GM23248 (cell line): ENCODE data around the gene SLC44A3. TPM values are rescaled to one million over a fixed set of nuclear protein-coding genes. Genes with fewer than 3 reads are reported as not detected.

Source experiments
- DNase-seq: peaks from one replicate; pipeline ENCODE4 v3.0.0-alpha.2; 2015
- H2AFZ ChIP-seq: fragments of 200-600 bp; sonication (generic); 2 replicates; pipeline ENCODE4 v1.6.1; 2016; ENCODE audit warnings: antibody characterized with exemption
- H3F3A ChIP-seq: fragments of 200-600 bp; sonication (generic); 2 replicates; pipeline ENCODE4 v1.6.1; 2016; ENCODE audit warnings: mild to moderate bottlenecking, antibody characterized with exemption, mixed run types; ENCODE audit not compliant: insufficient read depth
- H3K27ac ChIP-seq: fragments of 200-600 bp; sonication (generic); 2 replicates; pipeline ENCODE4 v1.5.1; 2016; ENCODE audit warnings: mild to moderate bottlenecking
- H3K27me3 ChIP-seq: fragments of 200-600 bp; sonication (generic); replicated peaks from 2 replicates; pipeline ENCODE4 v1.6.1; 2016; ENCODE audit warnings: mild to moderate bottlenecking; ENCODE audit not compliant: insufficient read depth
- H3K36me3 ChIP-seq: fragments of 200-600 bp; sonication (generic); 2 replicates; pipeline ENCODE4 v1.6.1; 2016; ENCODE audit warnings: low read depth, mild to moderate bottlenecking
- H3K4me1 ChIP-seq: fragments of 200-600 bp; sonication (generic); 2 replicates; pipeline ENCODE4 v1.6.1; 2016; ENCODE audit warnings: mild to moderate bottlenecking; ENCODE audit not compliant: insufficient read depth
- H3K4me2 ChIP-seq: fragments of 200-600 bp; sonication (generic); one replicate; pipeline ENCODE4 v1.6.1; 2016; ENCODE audit warnings: mild to moderate bottlenecking; ENCODE audit not compliant: unreplicated experiment
- H3K4me3 ChIP-seq: fragments of 200-600 bp; sonication (generic); 2 replicates; pipeline ENCODE4 v1.5.1; 2016; ENCODE audit warnings: mild to moderate bottlenecking
- H3K79me2 ChIP-seq: fragments of 200-600 bp; sonication (generic); 2 replicates; pipeline ENCODE4 v1.6.1; 2016; ENCODE audit warnings: mild to moderate bottlenecking; ENCODE audit not compliant: insufficient read depth
- H3K9ac ChIP-seq: fragments of 200-600 bp; sonication (generic); 2 replicates; pipeline ENCODE4 v1.6.1; 2016; ENCODE audit warnings: mild to moderate bottlenecking
- H3K9me2 ChIP-seq: fragments of 200-600 bp; sonication (generic); 2 replicates; pipeline ENCODE4 v1.6.1; 2016; ENCODE audit warnings: mixed run types, mild to moderate bottlenecking, moderate library complexity; ENCODE audit not compliant: insufficient read depth
- H3K9me3 ChIP-seq: fragments of 200-600 bp; sonication (generic); one replicate; pipeline ENCODE4 v1.6.1; 2017; ENCODE audit warnings: low read depth
- H4K20me1 ChIP-seq: fragments of 200-600 bp; sonication (generic); 2 replicates; pipeline ENCODE4 v1.6.0; 2016; ENCODE audit not compliant: insufficient read depth
- EZH2 ChIP-seq: fragments of 200-600 bp; sonication (generic); IDR thresholded peaks from 2 replicates; pipeline ENCODE4 v1.6.1; 2018; ENCODE audit warnings: antibody characterized with exemption, mild to moderate bottlenecking; ENCODE audit not compliant: insufficient read depth, poor library complexity, severe bottlenecking
- EZH2phosphoT487 ChIP-seq: fragments of 200-600 bp; sonication (generic); IDR thresholded peaks from 2 replicates; pipeline ENCODE4 v1.6.1; 2018; ENCODE audit warnings: antibody characterized with exemption, moderate library complexity, mild to moderate bottlenecking, low read depth; ENCODE audit not compliant: insufficient read depth
- WGBS, 2 experiments: methylation state at CpG; one replicate each; pipeline ENCODE4 v1.1.6; 2015 to 2017; ENCODE audit warnings: low lambda C conversion rate in 2 of 2, low coverage in 1 of 2; ENCODE audit errors: missing lambda C conversion rate in 2 of 2; 5-methylcytosine and 5-hydroxymethylcytosine counted together
- in situ Hi-C: fragments of 300-500 bp; cut with MboI; formaldehyde crosslinking; loops from 2 replicates; pipeline ENCODE4 v1.15.0; 2020
- polyA plus RNA-seq: library from polyadenylated mRNA; unstranded; fragments of >200 nt; fragmentation: Nextera tagmentation; extraction: Ambion mirVana; gene quantifications from 2 replicates; pipeline ENCODE4 v1.2.1, GENCODE V29; 2016
- total RNA-seq: library from RNA; depleted of rRNA; stranded (reverse); fragments of >200 nt; shearing (Covaris generic); gene quantifications from 2 replicates; pipeline ENCODE4 v1.2.3, GENCODE V29; 2014

Gene SLC44A3
- total and polyA plus RNA-seq, 2 experiments from 2014 or later, result 1.6 to 2.0 TPM

- Histone ChIP-seq H3K4me1 (peaks cover 34% of the 10 kb centered on the region), H3K9ac (peak overlapping the region; percentile 89), H3K36me3 (no peaks in the 10 kb centered on the region), H3K9me2 (no peaks in the 10 kb centered on the region), H4K20me1 (no peaks in the 10 kb centered on the region), H3K27me3 (no peaks in the 10 kb centered on the region), H3F3A (peaks cover 56% of the 10 kb centered on the region), H3K4me2 (peak overlapping the region; percentile 90), H2AFZ (peak overlapping the region; percentile 80), H3K4me3 (peak overlapping the region; percentile 95), H3K79me2 (peaks cover 50% of the 10 kb centered on the region), H3K27ac (peak overlapping the region; percentile 82), H3K9me3 (no peaks in the 10 kb centered on the region)
- DNase-seq, result peak; percentile 80
- in situ Hi-C loops, result no loop called here
- 1 to 2% methylated on average over 48 to 59 of the region's 78 CpGs for WGBS, 2 experiments
- TF ChIP-seq EZH2, result no peak
- no peak for TF ChIP-seq EZH2phosphoT487
Measured at GRCh38 chr1:94926126-94926914, 106.2 kb downstream of the SLC44A3 start.

DNA sequence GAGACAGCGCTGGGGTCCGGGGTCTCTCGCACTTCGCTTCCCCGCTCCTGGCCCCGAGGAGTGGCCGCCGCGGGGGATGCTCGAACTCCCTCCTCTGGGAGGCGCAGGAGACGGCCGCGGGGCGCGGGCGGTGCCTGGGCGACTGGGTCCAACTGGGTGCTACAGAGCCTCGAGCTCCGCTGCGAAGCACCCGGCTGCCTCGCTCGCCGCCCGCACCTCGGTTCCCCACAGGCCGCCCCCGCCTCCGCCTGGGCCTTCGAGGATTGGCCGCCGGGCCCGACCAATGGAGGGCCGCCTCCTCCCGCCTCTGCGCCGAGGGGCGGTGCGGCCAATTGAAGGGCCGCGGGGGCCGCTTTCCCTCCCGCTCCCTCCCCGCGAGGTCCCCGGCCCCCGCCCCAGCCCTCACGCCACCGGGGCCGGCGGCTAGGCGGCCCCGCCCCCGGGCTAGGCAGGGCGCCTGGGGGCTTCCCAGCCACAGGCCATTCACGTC is 106.8 kb downstream of the SLC44A3 start, which contains the start of gene CNN3:
Gene CNN3, minus strand, starts transcription at position 196 of the 490 bp plus-strand sequence. CDS start 216 bp downstream, outside the sequence.
- peak within 1 kb of the TSS; percentile 90 for H3K4me2 ChIP-seq
- peak; percentile 97 for DNase-seq
- H3K9ac ChIP-seq, result peak within 1 kb of the TSS; percentile 89
- H3K9me3 ChIP-seq, result no peaks in the 10 kb centered on the region
- peaks cover 52% of the 10 kb centered on the region for H3F3A ChIP-seq
- H3K4me3 ChIP-seq, result peak within 1 kb of the TSS; percentile 95
- peaks cover 27% of the 10 kb centered on the region for H3K4me1 ChIP-seq
- H3K27ac ChIP-seq, result peak within 1 kb of the TSS; percentile 82
- TF ChIP-seq EZH2 (no peak), EZH2phosphoT487 (no peak)
- WGBS, 2 experiments, result 1 to 4% methylated on average over 14 to 37 of the region's 57 CpGs
- H4K20me1 ChIP-seq, result no peaks in the 10 kb centered on the region
- no peaks in the 10 kb centered on the region for H3K27me3 ChIP-seq
- peak within 1 kb of the TSS; percentile 80 for H2AFZ ChIP-seq
- no peaks in the 10 kb centered on the region for H3K9me2 ChIP-seq
- peaks cover 43% of the 10 kb centered on the region for H3K79me2 ChIP-seq
- no peaks in the 10 kb centered on the region for H3K36me3 ChIP-seq
- in situ Hi-C loops, result no loop called here

DNA sequence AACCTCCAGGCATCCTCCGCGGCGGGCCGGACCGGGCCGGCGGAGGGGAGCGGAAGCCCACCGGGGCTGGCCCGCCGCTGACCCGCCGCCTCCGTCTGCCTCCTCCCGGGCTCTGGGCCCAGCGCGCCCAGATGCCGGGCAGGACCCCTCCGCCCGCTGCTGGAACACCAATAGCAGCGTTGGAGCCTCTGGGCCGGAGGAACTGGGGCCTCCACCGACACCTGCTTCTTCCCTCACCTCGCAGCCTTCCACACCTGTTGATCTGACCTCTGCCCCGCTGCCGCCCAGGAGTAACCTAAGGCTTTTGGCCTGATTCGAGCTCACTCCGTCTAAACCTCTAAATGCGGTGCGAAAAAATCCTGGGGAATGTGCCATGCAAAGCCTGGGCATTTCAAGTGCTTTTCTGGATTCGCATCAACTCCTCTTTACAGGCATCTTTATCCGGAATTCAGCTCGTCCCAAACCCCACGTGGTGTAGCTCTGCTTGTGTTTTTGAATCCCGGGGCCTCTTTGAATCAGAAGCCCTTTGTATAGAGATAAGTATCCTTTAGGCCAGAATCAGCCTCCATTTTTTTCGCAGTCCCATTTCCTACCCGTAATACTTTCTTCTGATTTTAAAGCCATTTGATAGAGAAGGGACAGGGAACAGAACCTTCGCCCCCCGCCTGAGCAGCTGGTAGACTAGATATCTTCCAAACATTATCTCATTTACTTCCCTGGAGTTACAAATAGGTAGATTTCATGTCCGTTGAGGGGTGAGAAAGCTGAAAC is 107.4 kb downstream of the SLC44A3 start:
- peaks cover 46% of the 10 kb centered on the region for H3F3A ChIP-seq
- TF ChIP-seq EZH2 (no peak), EZH2phosphoT487 (no peak)
- no peaks in the 10 kb centered on the region for H3K36me3 ChIP-seq
- no peaks in the 10 kb centered on the region for H3K9me2 ChIP-seq
- H3K4me2 ChIP-seq, result peak overlapping the region; percentile 58
- peak overlapping the region; percentile 95 for H3K4me3 ChIP-seq
- H3K27ac ChIP-seq, result peak overlapping the region; percentile 35
- H3K9me3 ChIP-seq, result no peaks in the 10 kb centered on the region
- peak overlapping the region; percentile 80 for H2AFZ ChIP-seq
- WGBS, 2 experiments, result 12 to 14% methylated on average over 33 to 40 of the region's 40 CpGs
- H3K9ac ChIP-seq, result peak overlapping the region; percentile 89
- no peaks in the 10 kb centered on the region for H4K20me1 ChIP-seq
- peaks cover 21% of the 10 kb centered on the region for H3K4me1 ChIP-seq
- H3K79me2 ChIP-seq, result peaks cover 37% of the 10 kb centered on the region
- no peaks in the 10 kb centered on the region for H3K27me3 ChIP-seq
- in situ Hi-C loops, result no loop called here
- DNase-seq, result peak; percentile 61

- H3K9me2 ChIP-seq, result no peaks in the 10 kb centered on the region
- H3K27ac ChIP-seq, result no peak overlapping the region
- H3K36me3 ChIP-seq, result no peaks in the 10 kb centered on the region
- H3K4me1 ChIP-seq, result peaks cover 13% of the 10 kb centered on the region
- no peaks in the 10 kb centered on the region for H3K9me3 ChIP-seq
- in situ Hi-C loops, result no loop called here
- H3K27me3 ChIP-seq, result no peaks in the 10 kb centered on the region
- no peak overlapping the region for H3K4me3 ChIP-seq
- DNase-seq, result no peak
- no peaks in the 10 kb centered on the region for H4K20me1 ChIP-seq
- peak overlapping the region; percentile 80 for H2AFZ ChIP-seq
- peaks cover 39% of the 10 kb centered on the region for H3F3A ChIP-seq
- no peak overlapping the region for H3K4me2 ChIP-seq
- TF ChIP-seq EZH2phosphoT487 (no peak), EZH2 (no peak)
- peaks cover 29% of the 10 kb centered on the region for H3K79me2 ChIP-seq
- H3K9ac ChIP-seq, result no peak overlapping the region
- 47 to 50% methylated on average over 7 of the region's 7 CpGs for WGBS, 2 experiments
Measured at GRCh38 chr1:94928293-94928939, 108.3 kb downstream of the SLC44A3 start.
